NCI-H1436 treated with DMSO at 0.1 percent for 48 hours (cell line): ENCODE data around the gene MAPRE3.

ENCODE experiments used
- DNase-seq: peaks from one replicate; lab custom pipeline; 2025; lab: John Stamatoyannopoulos, UW

MAPRE3 gene

GRCh38 chr2:27040282-27040681, 69.8 kb downstream of the MAPRE3 start:
- no peak for DNase-seq

GRCh38 chr2:27041752-27042151, 71.3 kb downstream of the MAPRE3 start:
- no peak for DNase-seq

DNA sequence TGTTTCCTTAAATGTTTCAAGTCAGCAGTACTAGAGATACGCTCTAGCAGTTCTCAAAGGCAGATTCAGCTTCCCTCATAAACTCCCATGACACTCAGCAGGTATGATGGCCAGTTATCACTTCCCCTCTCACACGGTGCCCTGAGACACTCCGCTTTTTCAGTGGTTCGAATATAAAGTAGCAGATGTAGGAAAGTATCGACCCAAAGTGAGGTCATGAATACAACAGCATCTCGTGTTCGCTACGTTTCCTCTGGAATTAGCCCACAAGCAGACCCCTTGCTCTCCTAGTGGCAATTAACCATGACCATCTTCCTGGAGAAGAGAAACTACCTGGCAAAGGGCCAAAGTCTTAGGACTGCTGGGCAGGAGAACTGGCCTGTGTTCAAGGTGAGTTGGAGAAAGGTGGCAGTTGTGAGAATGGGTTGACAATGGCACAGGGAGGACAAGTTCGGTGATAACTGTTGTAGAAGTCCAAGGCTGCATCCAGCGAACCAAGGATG, 71.8 kb downstream of the MAPRE3 start:
- no peak for DNase-seq

- no peak for DNase-seq
Observed at GRCh38 chr2:27042985-27043634, 72.7 kb downstream of the MAPRE3 start.

DNA sequence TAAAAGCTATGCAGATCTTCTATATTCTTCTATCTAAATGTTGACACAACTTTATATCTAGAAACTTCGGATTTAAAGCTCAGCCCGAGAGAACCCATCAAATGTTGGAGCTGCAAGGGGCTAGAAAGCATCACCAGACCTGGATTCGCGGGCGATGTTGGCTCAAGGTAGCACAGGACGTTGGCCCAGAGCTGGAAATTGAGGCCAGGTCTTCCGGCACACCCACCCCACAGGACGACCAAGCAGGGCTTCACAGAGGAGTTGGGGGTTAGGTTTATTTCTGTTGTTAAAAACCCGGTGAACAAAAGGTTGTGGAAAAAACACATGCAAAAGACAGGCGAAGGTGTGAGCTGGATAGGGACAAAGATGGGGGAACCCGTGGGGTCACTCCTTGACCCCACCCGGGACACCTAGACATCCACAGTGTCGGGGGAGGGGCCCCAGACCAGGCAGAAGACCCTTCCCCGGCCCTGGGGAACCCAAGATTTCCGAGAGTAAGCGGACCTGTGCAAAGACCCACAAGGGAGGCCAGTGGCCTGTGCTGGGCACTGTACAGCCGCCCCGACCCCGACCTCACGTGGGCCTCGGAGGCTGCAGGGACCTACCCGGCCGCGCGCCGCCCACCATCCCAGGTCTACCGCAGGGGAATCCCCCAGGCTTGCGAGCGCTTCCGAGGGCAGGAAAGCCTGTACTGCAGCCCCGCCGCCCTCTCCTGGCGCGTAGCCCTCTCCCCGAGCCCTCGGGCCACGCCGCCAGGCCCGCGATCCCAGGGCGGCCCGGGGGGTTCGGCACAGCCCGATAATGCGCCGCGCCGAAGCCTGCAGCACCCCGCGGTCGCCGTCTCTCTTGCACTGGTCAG, 79.2 kb downstream of the MAPRE3 start:
- DNase-seq: no peak

- peak; percentile 80 for DNase-seq
Observed at GRCh38 chr2:27050281-27050995, 80.0 kb downstream of the MAPRE3 start.

GRCh38 chr2:27050996-27051901, 80.8 kb downstream of the MAPRE3 start, which contains the start of gene AGBL5:
TSS of gene AGBL5 (plus strand) at chr2:27051668. CDS start at chr2:27052959, 1,291 bp downstream.
- peak; percentile 80 for DNase-seq

DNA sequence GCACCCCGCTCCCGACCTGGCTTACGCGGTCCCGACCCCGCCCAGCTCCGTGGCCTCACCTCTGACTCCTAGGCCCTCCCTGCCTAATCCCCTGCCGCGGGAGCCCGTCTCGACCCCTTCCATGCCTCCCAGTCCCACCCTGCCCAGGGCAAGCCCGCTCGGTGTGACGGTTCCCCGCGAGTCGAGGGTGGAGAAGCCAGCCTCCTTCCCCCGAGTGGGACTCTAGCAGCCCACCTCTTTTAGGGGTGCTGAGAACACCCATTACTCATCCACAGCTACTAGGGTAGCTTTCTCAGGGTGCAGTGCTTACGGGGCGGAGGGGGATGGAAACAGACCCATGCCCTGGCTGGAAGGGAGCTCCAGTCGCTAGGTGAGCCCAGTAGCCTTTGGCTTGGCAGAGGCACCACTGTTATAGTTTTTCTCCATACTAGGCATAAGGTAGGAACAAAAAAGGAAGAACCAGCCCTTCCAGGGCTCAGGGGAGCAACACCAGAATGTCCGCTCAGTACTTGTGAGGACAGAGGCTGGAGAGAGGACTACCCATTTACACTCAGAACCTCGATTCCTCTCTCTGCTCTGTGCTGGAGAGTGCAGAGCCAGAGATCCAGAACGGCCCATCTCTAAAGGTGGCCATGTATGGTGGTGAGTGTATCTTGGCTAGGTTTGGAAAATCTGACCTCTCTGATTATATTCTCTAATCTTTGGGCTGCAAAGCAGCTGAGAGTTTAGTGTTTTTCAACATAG, 81.6 kb downstream of the MAPRE3 start:
- no peak for DNase-seq

GRCh38 chr2:27053321-27053720, 82.9 kb downstream of the MAPRE3 start:
- no peak for DNase-seq

DNA sequence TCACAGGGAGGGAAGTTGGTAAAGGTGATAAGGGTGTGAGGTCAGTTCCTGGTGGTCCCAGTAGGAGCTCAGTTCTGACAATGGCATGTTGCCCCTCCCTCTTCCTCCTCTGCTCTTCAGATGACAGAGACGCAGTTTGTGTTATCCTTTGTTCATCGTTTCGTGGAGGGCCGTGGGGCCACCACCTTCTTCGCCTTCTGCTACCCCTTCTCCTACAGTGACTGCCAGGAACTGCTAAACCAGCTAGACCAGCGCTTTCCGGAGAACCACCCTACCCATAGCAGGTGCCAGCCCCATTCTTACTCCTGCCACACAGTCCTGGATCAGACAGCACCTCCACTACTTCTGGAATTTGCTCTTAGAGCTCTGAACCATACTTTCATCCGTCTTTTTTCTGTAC, 83.3 kb downstream of the MAPRE3 start:
- DNase-seq: no peak

DNA sequence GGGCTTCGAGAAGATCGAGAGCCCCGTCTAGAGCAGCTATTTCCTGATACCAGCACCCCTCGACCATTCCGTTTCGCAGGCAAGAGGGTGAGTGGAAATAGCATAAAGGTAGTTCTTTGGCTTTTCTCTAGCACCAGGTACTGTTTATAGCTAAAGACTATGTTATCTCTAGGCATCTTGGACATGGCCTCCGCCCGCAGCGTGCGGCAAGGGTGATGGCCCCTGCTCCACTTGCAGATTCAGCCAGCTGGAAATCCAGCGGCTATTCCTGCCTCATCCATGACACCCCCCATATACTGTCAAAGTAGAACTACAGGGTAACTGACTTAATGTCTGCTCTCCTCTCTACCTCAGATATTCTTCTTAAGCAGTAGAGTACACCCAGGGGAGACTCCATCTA, 84.3 kb downstream of the MAPRE3 start:
- no peak for DNase-seq

- DNase-seq: no peak
Observed at GRCh38 chr2:27057184-27057583, 86.7 kb downstream of the MAPRE3 start.

GRCh38 chr2:27058210-27058609, 87.8 kb downstream of the MAPRE3 start:
- DNase-seq: no peak

- DNase-seq: no peak
Observed at GRCh38 chr2:27059141-27059820, 88.8 kb downstream of the MAPRE3 start.

DNA sequence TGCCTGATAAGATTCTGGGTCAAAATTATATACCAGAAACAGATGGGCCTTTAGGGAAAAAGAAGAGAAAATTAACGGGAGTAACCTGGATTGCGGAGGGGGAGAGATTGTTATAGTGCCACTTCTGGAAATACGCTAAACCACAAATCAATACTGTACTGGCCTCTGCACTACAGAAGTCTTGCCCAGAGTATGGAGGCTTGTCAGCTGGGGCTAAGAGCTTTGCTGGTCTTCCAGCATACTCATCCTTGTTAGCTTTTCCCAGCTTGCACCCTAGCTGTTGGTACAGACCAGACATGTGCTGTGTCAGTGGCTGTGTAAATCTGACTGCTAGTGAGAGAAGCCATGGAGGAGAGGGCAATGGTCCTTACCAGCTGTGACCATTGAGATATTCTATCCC, 89.9 kb downstream of the MAPRE3 start:
- DNase-seq: no peak

DNA sequence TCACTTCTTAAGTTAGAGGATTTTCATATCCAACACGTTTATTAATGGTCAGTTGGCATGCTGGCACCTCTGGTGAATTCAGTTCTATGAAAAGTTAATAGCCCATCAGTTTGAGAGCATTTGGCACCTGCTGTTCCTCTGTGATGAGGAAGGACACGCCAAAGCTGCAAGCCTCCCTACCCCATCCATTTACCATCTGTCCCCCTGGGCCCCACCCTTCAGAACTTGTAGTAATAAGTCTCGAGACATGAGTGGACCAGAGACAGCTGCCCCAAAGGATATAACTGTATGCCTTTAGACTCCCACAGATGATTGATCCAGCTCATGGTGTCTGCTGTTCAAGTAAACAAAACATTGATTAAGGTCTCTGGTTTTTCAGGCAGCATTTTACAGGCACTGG, 94.7 kb downstream of the MAPRE3 start:
- no peak for DNase-seq

- no peak for DNase-seq
Observed at GRCh38 chr2:27067385-27067784, 96.9 kb downstream of the MAPRE3 start.

GRCh38 chr2:27069436-27069835, 99.0 kb downstream of the MAPRE3 start:
- DNase-seq: no peak

DNA sequence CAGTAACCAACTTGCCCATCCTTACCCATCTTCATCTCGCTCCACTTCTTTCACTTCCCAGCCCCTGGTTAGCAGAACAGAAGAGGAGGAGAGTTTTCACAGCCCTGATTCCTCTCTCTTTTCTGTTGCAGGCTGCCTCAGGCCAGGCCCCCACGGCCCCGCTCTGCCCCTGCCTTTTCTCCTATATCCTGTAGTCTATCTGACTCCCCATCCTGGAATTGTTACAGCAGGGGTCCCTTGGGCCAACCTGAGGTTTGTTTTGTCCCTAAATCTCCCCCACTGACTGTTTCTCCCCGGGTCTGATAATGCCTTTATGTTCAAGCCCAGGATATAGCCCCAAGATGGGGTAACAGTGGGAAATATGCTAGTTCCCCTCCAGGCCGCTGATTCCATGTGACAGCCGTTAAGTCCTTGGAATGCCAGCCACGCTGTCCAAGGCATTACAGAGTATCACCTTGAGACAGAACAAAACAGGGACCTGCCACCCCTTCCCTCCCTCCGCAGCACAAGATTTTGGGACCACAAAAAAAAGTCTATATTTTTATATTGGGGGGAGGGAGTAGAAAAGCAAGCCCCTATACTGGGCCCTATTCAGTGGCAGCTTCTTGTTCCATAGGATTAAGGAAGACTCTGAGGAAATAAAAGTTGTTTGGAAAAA, 99.7 kb downstream of the MAPRE3 start:
- no peak for DNase-seq
